Activated CD8-positive, alpha-beta memory T cell treated with anti-CD3 and anti-CD28 coated beads for 4 hours (primary cell): Measurements from ENCODE around the gene TTC21B.
"Not testable (repeated sequence)": the region's sequence is repeated elsewhere in the genome, so short reads cannot be mapped to it uniquely, and the experiment has no call there.

Experiments used
- DNase-seq, 2 donors: peaks; one replicate each; pipeline ENCODE4 v3.0.0-alpha.2; 2020; ENCODE audit warnings: low read depth in 2 of 2

TTC21B gene

GRCh38 chr2:165886487-165887146 is 67.0 kb downstream of the TTC21B start:
- no peak for DNase-seq

- no peak for DNase-seq
Observed at GRCh38 chr2:165877565-165878550, 75.7 kb downstream of the TTC21B start.

GRCh38 chr2:165876712-165877111 is 76.9 kb downstream of the TTC21B start:
- no peak for DNase-seq

- DNase-seq: no peak
Observed at GRCh38 chr2:165876269-165876668, 77.3 kb downstream of the TTC21B start.

GRCh38 chr2:165874445-165875039 is 79.0 kb downstream of the TTC21B start:
- no peak for DNase-seq

- no peak for DNase-seq
Observed at GRCh38 chr2:165872101-165872791, 81.3 kb downstream of the TTC21B start.

- DNase-seq: no peak
Observed at GRCh38 chr2:165871025-165871424, 82.6 kb downstream of the TTC21B start.

- no peak for DNase-seq
Observed at GRCh38 chr2:165870346-165870745, 83.2 kb downstream of the TTC21B start.

- DNase-seq: no peak
Observed at GRCh38 chr2:165868211-165868610, 85.4 kb downstream of the TTC21B start.

- no peak for DNase-seq
Observed at GRCh38 chr2:165864296-165864695, 89.3 kb downstream of the TTC21B start.

GRCh38 chr2:165863810-165864261 is 89.7 kb downstream of the TTC21B start:
- DNase-seq: no peak

GRCh38 chr2:165861083-165861482 is 92.5 kb downstream of the TTC21B start:
- DNase-seq: not testable (repeated sequence)

- not testable (repeated sequence) for DNase-seq
Observed at GRCh38 chr2:165859723-165860122, 93.9 kb downstream of the TTC21B start.

- no peak for DNase-seq
Observed at GRCh38 chr2:165857876-165858275, 95.7 kb downstream of the TTC21B start.

- DNase-seq: no peak
Observed at GRCh38 chr2:165852394-165852793, 101.2 kb downstream of the TTC21B start.

GRCh38 chr2:165847001-165847400 is 106.6 kb downstream of the TTC21B start:
- no peak for DNase-seq

GRCh38 chr2:165846056-165846455 is 107.5 kb downstream of the TTC21B start:
- no peak for DNase-seq

- no peak for DNase-seq
Observed at GRCh38 chr2:165844216-165844615, 109.4 kb downstream of the TTC21B start.

GRCh38 chr2:165843351-165843750 is 110.2 kb downstream of the TTC21B start:
- no peak for DNase-seq

GRCh38 chr2:165840333-165840958 is 113.1 kb downstream of the TTC21B start:
- DNase-seq: no peak

GRCh38 chr2:165839610-165840009 is 114.0 kb downstream of the TTC21B start:
- no peak for DNase-seq
